GM06990 (cell line): ENCODE measurements around the gene TLE2.

Source experiments
- DNase-seq: peaks from one replicate; pipeline ENCODE4 v3.0.0-alpha.2; 2011; ENCODE audit not compliant: insufficient read length; ENCODE audit errors: extremely low read depth
- H3K27me3 ChIP-seq: replicated peaks from 2 replicates; pipeline ENCODE4 v1.6.0; 2011; ENCODE audit warnings: low read length; ENCODE audit not compliant: control insufficient read depth, insufficient read depth
- H3K36me3 ChIP-seq: 2 replicates; pipeline ENCODE4 v1.5.1; 2011; ENCODE audit warnings: low read length; ENCODE audit not compliant: control insufficient read depth, insufficient read depth
- H3K4me3 ChIP-seq: replicated peaks from 2 replicates; pipeline ENCODE4 v1.5.1; 2011; ENCODE audit warnings: low read depth, mild to moderate bottlenecking, control low read depth, low read length
- CTCF ChIP-seq: IDR thresholded peaks from 2 replicates; pipeline ENCODE4 v1.5.1; 2011; ENCODE audit warnings: low read length, control low read depth, mild to moderate bottlenecking, inconsistent platforms; ENCODE audit not compliant: insufficient read depth, poor library complexity, severe bottlenecking

TLE2 gene

GRCh38 chr19:3008994-3009393 lies 20.1 kb downstream of the TLE2 start:
- H3K4me3 ChIP-seq: no peak overlapping the region
- H3K27me3 ChIP-seq: peaks cover 1% of the 10 kb centered on the region; the same call in 1 of the 2 replicates
- H3K36me3 ChIP-seq: no peaks in the 10 kb centered on the region
- no peak for DNase-seq
- TF ChIP-seq CTCF: no peak

- no peaks in the 10 kb centered on the region for H3K36me3 ChIP-seq
- TF ChIP-seq CTCF: no peak
- DNase-seq: no peak
- H3K4me3 ChIP-seq: no peak overlapping the region
- H3K27me3 ChIP-seq: peaks cover 1% of the 10 kb centered on the region; the same call in 1 of the 2 replicates
These were observed 21.1 kb downstream of the TLE2 start for GRCh38 chr19:3007975-3008374.

DNA sequence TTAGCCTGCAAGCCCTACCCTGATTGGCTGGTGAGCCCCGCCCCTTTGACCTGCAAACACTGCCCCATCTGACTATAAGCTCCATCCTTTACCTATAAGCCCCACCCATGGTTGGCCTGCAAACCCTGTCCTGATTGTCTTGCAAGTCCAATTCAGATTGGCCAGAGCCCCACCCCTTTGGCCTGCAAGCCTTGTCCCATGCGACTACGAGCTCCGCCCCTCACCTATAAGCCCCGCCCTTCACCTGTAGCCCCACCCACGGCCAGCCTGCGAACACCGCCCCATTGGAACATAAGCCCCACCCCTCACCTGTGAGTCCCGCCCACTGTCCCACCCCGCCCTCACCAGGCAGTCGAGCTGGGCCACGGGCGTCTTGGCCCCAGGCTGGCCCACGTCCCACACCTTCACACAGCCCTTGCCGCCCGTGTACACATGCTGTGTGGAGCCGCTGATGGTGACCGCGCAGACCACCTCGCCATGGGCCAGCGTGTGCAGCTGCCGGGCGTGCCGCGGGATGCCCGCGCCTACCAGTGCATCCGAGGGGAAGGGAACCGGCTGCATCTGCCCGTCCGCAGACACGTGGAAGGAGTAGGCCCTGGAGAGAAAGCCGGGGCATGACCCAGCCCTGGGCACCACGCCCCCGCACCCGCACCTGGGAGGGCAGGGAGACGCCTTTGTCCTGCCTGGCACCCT lies 22.9 kb downstream of the TLE2 start:
- TF ChIP-seq CTCF: no peak
- no peak for DNase-seq
- Histone ChIP-seq H3K27me3 (no peaks in the 10 kb centered on the region; the same call in 1 of the 2 replicates), H3K4me3 (no peak overlapping the region), H3K36me3 (no peaks in the 10 kb centered on the region)

GRCh38 chr19:3005345-3005744 lies 23.7 kb downstream of the TLE2 start:
- Histone ChIP-seq H3K4me3 (no peak overlapping the region), H3K27me3 (no peaks in the 10 kb centered on the region; the same call in 1 of the 2 replicates), H3K36me3 (no peaks in the 10 kb centered on the region)
- DNase-seq: no peak
- TF ChIP-seq CTCF: no peak

DNA sequence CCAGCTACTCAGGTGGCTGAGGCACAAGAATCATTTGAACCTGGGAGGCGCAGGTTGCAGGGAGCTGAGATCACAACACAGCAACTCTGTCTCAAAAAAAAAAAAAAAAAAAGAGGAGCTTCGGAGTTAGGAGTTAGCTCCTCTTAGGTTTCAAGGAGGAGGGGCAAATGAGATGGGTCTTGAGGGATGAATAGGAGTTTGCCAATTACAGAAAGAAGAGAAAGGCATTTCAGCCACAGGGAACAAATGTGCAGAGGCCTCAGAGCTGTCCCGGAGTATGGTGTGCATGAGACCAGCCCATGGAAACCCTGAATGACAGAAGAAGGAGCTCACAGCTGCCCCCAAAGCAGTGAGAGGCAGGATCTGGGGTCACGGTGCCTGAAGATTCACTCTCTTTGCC lies 24.6 kb downstream of the TLE2 start:
- Histone ChIP-seq H3K36me3 (no peaks in the 10 kb centered on the region), H3K4me3 (no peak overlapping the region), H3K27me3 (no peaks in the 10 kb centered on the region; the same call in 1 of the 2 replicates)
- no peak for TF ChIP-seq CTCF
- no peak for DNase-seq
